GM18520 (cell line): ENCODE measurements around the gene LRRTM4.
"Not testable (repeated sequence)": the region's sequence is repeated elsewhere in the genome, so short reads cannot be mapped to it uniquely, and the experiment has no call there.

Experiments
- ATAC-seq: cut with Tn5 transposase; IDR thresholded peaks from one replicate; pipeline ENCODE4 v1.9.1; 2021; ENCODE audit not compliant: unreplicated experiment

The LRRTM4 gene

DNA sequence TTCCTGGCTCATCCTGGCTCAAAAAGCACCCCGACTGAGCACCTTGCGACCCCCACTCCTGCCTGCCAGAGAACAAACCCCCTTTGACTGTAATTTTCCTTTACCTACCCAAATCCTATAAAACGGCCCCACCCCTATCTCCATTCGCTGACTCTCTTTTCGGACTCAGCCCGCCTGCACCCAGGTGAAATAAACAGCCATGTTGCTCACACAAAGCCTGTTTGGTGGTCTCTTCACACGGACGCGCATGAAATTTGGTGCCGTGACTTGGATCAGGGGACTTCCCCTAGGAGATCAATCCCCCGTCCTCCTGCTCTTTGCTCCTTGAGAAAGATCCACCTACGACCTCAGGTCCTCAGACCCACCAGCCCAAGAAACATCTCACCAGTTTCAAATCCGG is 433.8 kb downstream of the LRRTM4 start:
- ATAC-seq = not testable (repeated sequence)

DNA sequence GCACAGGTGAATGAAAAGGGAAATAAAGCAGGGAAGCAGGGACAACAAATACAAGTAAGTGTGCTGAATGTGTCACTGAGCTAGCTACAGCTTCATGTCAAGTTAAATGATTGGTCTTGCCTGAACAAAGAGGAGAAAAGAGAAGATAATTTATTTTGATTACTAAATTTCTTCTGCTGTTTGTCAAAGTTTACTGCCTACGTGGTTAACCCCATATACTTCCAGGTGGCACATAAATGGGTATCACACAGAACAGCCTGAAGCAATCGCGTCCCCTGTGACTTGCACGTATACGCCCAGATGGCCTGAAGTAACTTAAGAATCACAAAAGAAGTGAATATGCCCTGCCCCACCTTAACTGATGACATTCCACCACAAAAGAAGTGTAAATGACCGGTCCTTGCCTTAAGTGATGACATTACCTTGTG is 434.2 kb downstream of the LRRTM4 start:
- no peak for ATAC-seq

DNA sequence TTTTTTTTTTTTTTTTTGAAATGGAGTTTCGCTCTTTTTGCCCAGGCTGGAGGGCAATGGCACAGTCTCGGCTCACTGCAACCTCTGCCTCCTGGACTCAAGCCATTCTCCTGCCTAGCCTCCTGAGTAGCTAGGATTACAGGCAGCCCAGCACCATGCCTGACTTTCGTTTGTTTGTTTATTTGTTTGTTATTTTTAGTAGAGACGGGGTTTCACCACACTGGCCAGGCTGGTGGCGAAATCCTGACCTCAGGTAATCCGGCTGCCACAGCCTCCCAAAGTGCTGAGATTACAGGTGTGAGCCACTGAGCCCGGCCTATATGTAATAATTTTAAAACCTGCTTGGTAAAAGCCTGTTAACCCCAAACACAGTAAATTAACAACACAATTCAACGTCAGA is 435.7 kb downstream of the LRRTM4 start:
- ATAC-seq = no peak

DNA sequence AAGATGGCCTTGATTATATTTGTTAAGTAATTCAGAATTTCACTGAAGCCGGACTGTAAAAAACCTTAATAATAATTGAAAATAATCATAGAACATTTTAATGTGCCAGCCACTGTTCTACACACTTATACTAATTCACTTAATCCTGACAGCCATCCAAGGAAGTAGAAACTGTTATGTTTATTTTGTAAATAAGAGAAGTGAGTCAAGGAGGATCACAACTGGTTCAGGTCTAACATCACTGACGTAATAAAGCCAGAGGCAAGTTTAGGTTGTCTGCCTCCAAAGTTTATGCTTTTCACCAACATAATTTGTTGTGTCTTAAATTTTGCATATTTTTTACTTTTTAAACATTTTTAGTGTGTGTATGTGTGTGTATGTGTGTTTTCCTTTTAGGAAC is 436.1 kb downstream of the LRRTM4 start:
- no peak for ATAC-seq

DNA sequence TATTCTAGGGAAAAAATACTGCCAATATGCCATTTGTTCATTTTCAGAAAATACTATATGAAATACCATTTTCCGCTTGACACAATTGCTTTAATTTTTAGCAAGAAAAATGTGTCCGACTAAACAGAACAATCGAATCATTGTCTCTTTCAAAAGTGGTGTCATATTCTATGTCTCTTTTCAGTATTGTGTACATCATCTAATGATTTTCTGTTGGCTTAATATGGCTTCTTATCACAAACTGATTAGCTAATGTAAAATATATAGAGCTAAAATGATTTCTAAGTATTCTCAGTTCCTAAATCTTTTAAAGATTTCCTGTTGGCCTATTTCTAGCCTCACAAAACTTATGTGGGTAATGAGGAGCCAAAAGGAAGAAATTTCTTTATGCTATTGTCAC is 436.6 kb downstream of the LRRTM4 start:
- no peak for ATAC-seq

DNA sequence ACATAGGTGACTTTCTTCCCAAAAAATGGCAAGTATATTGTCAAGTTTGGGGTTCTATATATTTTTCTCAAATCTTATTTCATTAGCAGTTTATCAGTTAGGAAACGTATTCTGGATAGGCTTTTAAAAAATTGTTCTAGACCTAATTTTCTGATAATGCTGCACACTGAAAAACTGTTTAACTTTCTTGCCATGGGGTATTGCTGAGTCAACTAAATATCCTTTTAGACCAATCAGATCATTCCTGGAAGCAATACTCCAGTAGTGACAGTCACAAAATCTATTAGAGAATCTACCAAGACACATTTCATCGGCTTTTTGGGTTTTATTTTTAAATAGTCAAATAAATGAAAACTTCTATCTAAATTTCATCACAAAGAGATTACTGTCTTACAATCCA is 440.6 kb downstream of the LRRTM4 start:
- no peak for ATAC-seq

DNA sequence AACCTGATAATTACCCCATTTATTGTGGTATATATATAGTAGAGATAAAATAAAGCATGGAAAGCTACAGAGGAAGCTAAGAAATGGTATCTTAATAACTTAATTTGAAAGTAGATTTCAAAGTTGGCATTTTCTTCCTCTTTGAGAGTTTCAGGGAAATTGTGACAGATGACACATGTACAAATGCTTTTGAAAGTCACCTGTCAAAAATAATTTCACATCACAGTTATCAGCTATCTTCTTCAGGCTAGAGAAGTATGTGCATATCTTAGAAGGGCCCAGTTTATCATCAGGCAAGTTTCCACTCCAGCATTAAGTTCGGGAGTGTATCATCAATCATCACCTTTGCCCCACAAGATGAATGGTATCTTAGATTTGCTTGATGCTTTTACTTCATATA is 457.9 kb downstream of the LRRTM4 start:
- ATAC-seq = no peak

DNA sequence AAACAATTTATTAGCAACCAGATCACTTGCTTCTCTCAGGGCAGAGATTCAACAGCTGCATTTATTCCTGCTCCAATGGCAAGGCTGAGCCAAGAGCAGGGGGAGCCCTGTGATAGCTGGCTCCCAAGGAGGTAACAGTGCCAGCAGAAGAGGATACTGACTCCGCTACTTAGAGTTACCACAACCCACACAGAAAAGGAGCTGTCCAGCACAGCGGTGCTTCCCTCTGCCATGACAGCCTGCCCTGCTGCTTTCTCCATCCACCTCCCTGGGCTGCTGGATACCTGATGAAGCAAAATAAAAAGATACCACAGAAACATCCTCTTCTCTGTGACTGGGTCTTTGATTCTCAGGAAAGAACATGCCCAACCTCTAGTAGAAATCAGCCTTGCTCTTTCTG is 467.2 kb downstream of the LRRTM4 start:
- no peak for ATAC-seq

DNA sequence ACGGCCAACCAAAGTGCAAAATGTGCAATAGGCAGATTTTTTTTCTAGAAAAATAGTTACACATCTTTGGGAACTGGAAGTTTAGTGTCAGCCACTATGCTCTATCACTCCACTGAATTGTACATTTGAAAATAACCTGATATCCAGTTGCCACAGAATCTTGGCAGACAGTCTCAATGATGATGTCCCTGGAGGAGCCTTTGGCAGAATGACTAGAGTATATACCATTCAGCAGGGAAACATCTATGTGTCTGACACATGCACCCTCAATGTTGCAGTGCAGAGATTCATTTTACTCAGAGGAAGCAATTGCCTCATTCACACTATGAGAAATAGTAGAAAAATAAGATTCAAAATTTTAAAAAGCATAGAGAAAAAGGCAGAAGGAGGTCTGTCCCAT is 475.8 kb downstream of the LRRTM4 start:
- no peak for ATAC-seq

DNA sequence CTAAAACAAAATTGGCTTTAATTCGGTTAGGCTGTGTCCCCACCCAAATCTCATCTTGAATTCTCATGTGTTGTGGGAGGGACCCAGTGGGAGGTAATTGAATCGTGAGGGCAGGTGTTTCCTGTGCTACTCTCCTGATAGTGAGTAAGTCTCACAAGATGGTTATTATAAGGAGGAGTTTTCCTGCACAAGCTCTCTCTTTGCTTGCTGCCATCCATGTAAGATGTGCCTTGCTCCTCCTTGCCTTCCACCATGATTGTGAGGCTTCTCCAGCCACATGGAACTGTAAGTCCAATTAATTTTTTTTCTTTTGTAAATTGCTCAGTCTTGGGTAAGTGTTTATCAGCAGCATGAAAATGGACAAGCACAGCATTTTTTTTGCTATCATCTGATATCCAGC is 476.7 kb downstream of the LRRTM4 start:
- not testable (repeated sequence) for ATAC-seq

DNA sequence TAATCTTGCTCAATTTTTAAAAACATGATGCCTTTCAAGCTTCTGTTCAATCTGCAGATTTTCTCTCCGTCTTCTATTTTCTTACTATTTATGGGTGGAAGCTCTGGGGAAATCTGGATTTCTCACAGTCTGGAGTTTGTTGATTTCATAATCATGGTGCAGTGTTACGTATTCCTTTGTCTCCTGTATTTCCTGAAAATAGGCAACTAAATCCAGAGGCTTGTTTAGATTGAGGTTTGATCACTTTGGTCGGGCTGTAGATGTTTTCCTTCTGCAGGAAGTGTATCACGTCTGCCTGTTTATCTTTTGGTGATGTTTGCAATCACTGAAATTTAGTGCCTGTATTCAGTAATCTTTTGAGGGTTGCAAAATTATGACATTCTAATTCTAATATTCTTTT is 487.7 kb downstream of the LRRTM4 start:
- ATAC-seq = no peak

DNA sequence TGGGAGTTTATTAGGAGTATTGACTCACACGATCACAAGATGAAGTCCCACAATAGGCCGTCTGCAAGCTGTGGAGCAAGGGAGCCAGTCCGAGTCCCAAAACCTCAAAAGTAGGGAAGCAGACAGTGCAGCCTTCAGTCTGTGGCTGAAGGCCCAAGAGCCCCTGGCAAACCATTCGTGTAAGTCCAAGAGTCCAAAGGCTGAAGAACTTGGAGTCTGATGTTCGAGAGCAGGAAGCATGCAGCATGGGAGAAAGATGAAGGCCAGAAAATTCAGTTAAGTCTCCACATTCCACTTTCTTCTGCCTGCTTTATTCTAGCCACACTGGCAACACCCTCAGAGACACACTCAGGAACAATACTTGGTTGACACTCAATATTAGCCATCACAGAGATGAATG is 492.9 kb downstream of the LRRTM4 start:
- not testable (repeated sequence) for ATAC-seq

DNA sequence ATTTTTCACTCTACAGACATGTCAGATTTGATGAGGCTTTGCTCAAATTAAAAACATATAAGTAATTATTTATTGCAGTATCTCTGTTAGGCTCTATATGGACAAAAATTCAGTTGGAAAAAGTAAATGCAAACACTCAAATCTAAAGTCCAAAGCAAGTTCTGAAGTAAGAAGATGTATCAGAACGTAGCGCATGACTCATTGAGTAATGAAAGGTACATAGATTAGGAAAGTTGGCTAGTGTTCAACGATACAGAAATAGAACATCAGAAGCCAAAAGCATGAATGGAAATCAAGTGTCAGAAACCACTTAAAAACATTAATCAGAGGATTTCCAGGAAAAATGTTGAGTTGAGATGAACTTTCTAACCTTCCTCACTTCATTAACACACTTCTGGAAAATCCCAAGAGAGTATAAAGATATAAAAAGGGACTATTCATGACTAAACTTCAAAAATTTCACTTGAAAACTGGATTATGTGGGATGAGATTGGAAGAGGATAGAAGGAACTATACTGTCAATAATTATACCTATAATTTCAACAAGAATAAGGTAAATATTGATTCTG is 494.1 kb downstream of the LRRTM4 start:
- ATAC-seq = no peak

DNA sequence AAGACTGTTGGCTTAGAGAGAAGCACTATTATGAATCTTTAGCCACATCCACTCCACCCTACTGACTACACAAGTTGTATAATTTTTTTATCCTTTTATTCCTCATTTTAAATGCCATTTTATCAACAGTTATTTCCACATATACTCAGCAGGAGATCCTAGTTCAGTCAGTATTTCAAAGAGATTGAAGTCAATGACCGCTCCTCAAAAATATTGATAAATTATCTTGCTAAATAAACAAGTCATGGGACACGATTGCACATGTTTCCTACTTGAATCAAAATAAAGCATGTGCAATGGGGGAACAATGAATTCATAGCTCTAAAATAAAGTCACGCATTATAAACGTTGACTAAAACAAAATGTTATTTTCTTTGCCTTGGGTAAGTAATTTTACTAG is 496.5 kb downstream of the LRRTM4 start:
- ATAC-seq = no peak

DNA sequence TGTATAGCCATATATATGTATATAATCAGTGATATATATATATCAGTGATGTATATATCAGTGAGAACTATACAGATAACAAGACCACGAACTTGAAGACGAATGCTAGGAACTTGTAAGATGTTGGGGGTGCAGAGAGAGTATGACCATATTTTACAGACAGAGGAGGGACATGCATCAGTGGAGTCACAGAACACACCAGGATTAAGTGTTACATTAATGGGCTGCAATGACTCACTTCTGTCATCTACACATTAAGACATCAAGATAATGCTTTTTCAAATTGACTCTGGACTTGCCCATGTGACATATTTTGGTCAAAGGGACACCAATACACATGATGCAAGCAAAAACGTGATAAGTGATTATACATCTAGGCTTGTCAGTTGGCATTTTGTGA is 501.0 kb downstream of the LRRTM4 start:
- no peak for ATAC-seq

DNA sequence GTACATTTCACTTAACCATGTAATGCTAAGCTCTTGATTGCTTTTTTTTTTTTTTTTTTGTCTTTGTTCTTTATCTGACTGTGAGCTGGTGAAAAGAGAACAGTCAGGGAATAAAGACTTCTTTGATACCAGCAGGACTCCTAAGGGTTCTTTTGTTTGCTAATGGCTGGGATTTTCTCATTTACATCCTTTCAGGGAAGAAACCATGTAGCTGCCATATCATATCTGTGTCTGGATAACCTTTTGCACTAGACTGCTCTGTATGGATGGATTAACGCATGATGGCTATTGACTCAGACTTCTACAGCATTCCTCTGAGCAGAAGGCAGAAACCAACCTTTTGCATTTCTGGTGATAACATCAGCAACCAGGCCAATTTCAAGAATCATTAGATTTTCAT is 504.0 kb downstream of the LRRTM4 start:
- no peak for ATAC-seq

DNA sequence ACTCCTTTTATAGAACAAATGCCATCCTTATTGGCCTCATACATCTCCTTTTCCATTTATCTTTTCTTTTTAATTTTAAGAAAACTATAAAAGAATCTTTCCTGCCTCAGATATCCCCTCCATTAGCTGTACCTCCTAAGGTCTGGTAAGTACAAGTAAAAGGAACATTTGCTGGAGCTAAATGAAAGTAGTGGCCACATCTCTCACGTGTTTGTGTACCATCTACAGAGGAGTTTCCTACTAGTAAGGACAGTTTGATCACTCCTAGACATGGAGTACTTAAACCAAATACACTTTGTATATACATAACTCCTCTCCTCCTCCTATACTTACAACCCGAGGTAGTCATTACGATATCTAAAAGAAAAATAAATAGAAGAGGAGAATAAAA is 504.8 kb downstream of the LRRTM4 start:
- ATAC-seq = no peak

DNA sequence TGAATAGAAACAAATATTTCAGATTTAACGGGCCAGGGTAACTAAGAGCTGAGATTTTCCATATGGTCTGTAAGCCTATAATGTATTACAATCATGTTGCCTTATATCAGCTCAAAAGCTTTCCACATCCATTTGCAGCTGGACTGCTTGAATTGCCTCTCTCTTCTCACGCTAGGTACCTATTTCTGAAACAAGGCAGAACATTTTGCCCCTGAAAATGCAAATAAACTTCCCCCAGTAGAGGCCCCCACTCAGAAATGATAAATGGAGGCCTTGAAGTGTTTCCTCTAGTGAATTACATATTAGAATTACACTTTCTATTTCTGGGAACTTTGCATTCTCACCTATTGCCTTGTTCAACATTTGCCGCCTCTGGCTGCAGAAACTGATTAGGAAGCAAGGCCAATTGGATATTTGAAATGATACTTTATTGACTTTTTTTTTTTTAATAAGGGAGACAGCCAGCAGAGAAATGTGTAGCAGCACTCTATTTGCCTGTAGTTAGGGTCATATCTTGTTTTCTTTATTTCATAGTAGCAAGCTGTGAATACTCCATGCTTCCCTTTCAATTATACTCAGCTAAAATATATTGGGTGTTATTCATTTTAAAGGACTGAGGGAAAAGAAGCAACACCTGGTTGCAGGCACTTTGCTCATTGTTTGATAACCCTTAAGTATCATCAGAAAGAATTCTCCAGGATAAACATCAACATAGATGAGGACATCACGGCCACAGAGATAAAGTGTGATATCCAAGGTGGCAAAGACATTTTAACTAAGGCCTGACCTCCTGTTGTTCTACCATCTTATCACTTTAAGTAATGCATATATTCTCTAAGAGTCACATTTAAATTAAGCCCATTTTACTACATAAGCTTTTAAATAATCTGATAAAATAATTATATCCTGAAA is 505.5 kb downstream of the LRRTM4 start:
- ATAC-seq = no peak

DNA sequence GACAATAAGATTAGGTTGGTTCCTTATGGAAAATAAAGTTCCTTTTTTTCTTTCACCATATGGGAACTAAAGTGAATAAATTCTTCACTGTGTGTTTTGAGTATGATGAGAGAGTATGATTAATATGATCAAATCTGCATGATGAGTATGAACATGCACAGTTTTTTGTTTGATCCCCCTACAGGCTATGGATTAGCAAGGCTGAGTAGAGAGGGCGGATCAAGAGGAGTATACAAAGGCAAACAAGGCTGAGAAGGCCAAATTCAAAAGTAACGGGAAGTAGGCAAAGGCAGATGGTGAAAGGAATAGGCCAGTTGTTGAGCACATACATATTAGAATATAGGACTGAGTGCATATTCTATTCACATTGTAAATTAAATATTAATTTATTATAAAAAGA is 508.2 kb downstream of the LRRTM4 start:
- no peak for ATAC-seq

DNA sequence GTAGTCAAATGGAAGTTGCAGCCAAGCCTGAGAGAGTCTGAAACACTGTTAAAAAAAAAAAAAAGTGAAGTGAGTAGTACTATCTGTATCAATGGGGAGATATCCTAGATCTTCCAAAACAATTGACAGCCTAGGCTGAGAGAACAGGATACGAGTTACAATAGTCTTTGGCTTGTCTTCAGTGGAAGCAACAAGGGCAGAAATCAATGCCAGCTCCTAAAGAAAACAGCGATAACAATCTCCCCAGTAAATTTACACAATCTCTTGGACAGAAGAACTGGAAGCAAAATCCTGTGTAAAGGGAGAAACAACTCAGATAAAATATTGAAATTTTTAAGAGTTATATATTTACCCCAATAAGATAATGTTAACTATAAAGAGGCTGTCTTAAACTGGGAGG is 508.7 kb downstream of the LRRTM4 start:
- no peak for ATAC-seq

DNA sequence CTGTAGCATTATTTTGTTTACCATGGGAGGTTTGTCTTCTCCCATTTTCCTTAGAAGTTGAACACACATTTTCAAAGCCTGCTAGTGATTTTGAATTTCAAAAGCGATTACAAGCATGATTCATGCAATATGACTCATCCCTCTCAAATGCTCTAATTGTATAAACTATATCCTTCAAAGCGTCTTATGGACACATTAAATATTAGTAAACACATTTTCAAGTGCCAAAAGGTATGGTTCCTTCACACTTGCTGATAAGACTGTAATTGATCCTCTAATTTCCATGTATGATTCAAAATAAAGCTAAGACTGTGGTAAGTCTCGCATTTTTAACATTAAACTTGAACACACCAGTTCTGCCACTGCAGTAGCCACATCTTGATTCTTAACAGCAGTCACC is 512.9 kb downstream of the LRRTM4 start:
- ATAC-seq = no peak

DNA sequence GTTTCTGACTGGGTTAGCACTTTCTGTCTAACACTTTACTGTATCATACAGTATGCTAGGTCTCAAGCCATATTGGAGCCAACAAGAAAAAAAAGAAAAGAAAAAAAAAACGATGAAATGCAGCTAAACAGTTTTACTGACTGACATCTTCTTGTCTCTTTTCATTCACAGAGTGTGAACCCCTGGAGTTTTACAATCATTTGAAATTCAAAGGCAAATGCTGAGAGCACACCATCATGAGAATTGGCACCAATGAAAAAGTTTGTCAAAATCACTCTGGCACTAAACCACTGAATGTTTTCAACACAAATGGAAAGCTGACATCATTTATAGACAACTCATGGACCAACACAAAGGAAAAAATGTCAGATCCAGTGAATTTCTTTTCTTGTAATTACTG is 513.3 kb downstream of the LRRTM4 start:
- no peak for ATAC-seq

DNA sequence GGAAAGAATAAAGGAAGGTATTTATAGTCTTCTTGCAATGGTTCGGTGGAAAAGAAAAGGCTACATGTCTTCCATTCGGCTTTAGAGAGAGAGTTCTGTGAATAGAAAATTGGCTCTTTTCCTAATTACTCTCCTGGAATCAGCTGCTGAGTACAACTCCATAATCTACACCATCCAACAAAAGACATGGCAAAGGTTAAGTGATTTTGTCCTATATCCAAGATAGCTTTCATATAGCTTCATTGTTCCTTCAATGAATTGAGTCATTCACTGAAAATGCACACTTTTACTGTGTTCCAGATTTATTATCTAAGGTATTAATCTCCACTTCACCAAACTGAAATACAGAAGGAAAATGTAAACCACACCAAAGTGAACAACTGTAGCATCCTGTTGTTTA is 514.5 kb downstream of the LRRTM4 start:
- no peak for ATAC-seq
